Psoas muscle (tissue), 8 donors: Measurements from ENCODE around the gene STEAP2. TPM values are rescaled to one million over a fixed set of nuclear protein-coding genes. Genes with fewer than 3 reads are reported as not detected.
A peak's percentile ranks its signal among the peaks of the same experiment; 100 is the strongest.

Experiments
- ATAC-seq, 4 donors: fragments of 200-7000 bp; cut with Tn5 transposase; one replicate each; pipeline ENCODE4 v1.9.1; 2020; ENCODE audit warnings: moderate library complexity in 3 of 4, mild to moderate bottlenecking in 2 of 4
- DNase-seq, 2 donors: peaks; one replicate each; pipeline ENCODE4 v3.0.0-alpha.2; 2020
- H3K27ac ChIP-seq: fragments of 200-600 bp; one replicate; pipeline ENCODE4 v1.8.0; 2022
- H3K27me3 ChIP-seq, 3 donors: fragments of 200-600 bp in 1 of 3; one replicate each; pipeline versions ENCODE4 v1.6.1 to v1.8.0; 2013 to 2022; ENCODE audit warnings: low read length in 2 of 3, mild to moderate bottlenecking in 2 of 3, moderate library complexity in 1 of 3; ENCODE audit not compliant: insufficient read depth in 3 of 3
- H3K36me3 ChIP-seq, 2 donors: fragments of 200-600 bp in 1 of 2; one replicate each; pipeline versions ENCODE4 v1.6.1 to v1.8.0; 2013 to 2022; ENCODE audit warnings: low read depth in 1 of 2, mild to moderate bottlenecking in 1 of 2, moderate library complexity in 1 of 2; ENCODE audit not compliant: insufficient read depth in 1 of 2
- H3K4me1 ChIP-seq: fragments of 200-600 bp; one replicate; pipeline ENCODE4 v1.8.0; 2022
- H3K4me3 ChIP-seq: fragments of 200-600 bp; one replicate; pipeline ENCODE4 v1.8.0; 2022; ENCODE audit warnings: mild to moderate bottlenecking
- H3K9me3 ChIP-seq: fragments of 200-600 bp; one replicate; pipeline ENCODE4 v1.8.0; 2022
- WGBS, 3 donors: extraction: QIAGEN DNeasy Blood & Tissue Kit; methylation state at CpG; one replicate each; pipeline versions ENCODE4 v1.1.6 to v1.1.7; 2013; 5-methylcytosine and 5-hydroxymethylcytosine counted together
- intact Hi-C, 2 donors: fragments of 100-400 bp; cut with DNase I; formaldehyde crosslinking; loops; one replicate each; pipeline versions ENCODE4 v1.11.0 to v1.14.2; 2022
- polyA plus RNA-seq, 3 donors: library from polyadenylated mRNA; stranded (reverse); fragments of 200-250 nt; gene quantifications; one replicate each; pipeline ENCODE4 v1.2.3, GENCODE V29; 2013
- total RNA-seq, 4 donors: library from RNA; stranded (reverse); fragmentation: NEBNext Ultra II Directional in 2 of 4; extraction: Animal tissue kit (Norgen Biotek cat#: 25700) in 2 of 4; gene quantifications; one replicate each; pipeline versions ENCODE4 v1.2.1 to v1.2.4, GENCODE V29; 2021 to 2023
- TF ChIP-seq, protein P1 (sequence below): fragments of 200-600 bp; IDR thresholded peaks from one replicate; pipeline ENCODE4 v1.8.0; 2022; ENCODE audit warnings: antibody characterized with exemption
- donor health status: healthy with polysubstance abuse.
- donor health status: DM: no; HTN: no; CAD: no; lungs with moderate emphysema.
- donor health status: Bipolar disorder and iron deficiency.
- donor health status: healthy.
- donor health status: DM: yes; HTN: yes; CAD: no.
- donor health status: DM: no; HTN: no; CAD: no.
- donor health status: DM: no; HTN: no; CAD: no.
- donor health status: DM: yes; HTN: yes; CAD: no.

STEAP2 gene
- total and polyA plus RNA-seq, 7 donors: 0.32 to 3.7 (median 1.4) TPM

GRCh38 chr7:90216080-90216674 is 4.6 kb downstream of the STEAP2 start:
- intact Hi-C loops: no loop called here
- no peak overlapping the region for H3K27ac ChIP-seq
- no peaks in the 10 kb centered on the region for H3K4me1 ChIP-seq
- H3K4me3 ChIP-seq: no peak overlapping the region
- TF ChIP-seq, protein P1, sequence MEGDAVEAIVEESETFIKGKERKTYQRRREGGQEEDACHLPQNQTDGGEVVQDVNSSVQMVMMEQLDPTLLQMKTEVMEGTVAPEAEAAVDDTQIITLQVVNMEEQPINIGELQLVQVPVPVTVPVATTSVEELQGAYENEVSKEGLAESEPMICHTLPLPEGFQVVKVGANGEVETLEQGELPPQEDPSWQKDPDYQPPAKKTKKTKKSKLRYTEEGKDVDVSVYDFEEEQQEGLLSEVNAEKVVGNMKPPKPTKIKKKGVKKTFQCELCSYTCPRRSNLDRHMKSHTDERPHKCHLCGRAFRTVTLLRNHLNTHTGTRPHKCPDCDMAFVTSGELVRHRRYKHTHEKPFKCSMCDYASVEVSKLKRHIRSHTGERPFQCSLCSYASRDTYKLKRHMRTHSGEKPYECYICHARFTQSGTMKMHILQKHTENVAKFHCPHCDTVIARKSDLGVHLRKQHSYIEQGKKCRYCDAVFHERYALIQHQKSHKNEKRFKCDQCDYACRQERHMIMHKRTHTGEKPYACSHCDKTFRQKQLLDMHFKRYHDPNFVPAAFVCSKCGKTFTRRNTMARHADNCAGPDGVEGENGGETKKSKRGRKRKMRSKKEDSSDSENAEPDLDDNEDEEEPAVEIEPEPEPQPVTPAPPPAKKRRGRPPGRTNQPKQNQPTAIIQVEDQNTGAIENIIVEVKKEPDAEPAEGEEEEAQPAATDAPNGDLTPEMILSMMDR: no peak
- H3K9me3 ChIP-seq: no peaks in the 10 kb centered on the region
- no peaks in the 10 kb centered on the region for H3K36me3 ChIP-seq
- DNase-seq (no peak), ATAC-seq (no peak)
- WGBS, 3 donors: 85 to 92% (median 90%) methylated on average over 6 of the region's 6 CpGs
- H3K27me3 ChIP-seq: peaks cover 0 to 3% (median 0%) of the 10 kb centered on the region in 3 donors

DNA sequence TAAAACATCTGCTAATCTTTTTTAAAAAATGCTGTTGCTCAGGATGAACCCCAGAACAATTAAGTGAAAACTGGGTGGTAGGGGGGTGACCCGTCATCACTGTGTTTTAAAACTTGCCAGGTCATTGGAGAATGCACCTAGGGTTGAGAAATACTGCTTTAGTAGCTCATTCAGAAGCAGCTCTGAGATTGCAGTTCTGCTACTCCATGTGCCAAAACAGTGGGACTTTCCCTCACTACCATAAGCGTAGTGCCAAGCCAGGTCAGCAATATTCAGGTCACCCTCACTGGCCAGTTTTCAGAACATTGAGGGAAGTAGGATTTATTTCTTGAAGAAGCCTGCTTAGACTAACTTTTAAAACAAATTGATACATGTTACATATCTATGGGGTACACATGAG is 5.2 kb downstream of the STEAP2 start:
- no peaks in the 10 kb centered on the region for H3K9me3 ChIP-seq
- H3K27me3 ChIP-seq: peaks cover 0 to 3% (median 0%) of the 10 kb centered on the region in 3 donors
- no peaks in the 10 kb centered on the region for H3K36me3 ChIP-seq
- H3K4me1 ChIP-seq: no peaks in the 10 kb centered on the region
- DNase-seq: no peak
- TF ChIP-seq, protein P1: no peak
- intact Hi-C loops: no loop called here
- ATAC-seq: no peak
- H3K4me3 ChIP-seq: no peak overlapping the region
- H3K27ac ChIP-seq: no peak overlapping the region
- WGBS, 3 donors: 69 to 77% (median 75%) methylated on average over 2 of the region's 2 CpGs

GRCh38 chr7:90222390-90222789 is 10.8 kb downstream of the STEAP2 start:
- DNase-seq (no peak), ATAC-seq (no peak)
- no peaks in the 10 kb centered on the region for H3K9me3 ChIP-seq
- no peak overlapping the region for H3K27ac ChIP-seq
- H3K27me3 ChIP-seq: peaks cover 0 to 2% (median 0%) of the 10 kb centered on the region in 3 donors
- H3K4me3 ChIP-seq: no peak overlapping the region
- no peaks in the 10 kb centered on the region for H3K36me3 ChIP-seq
- TF ChIP-seq, protein P1: no peak
- H3K4me1 ChIP-seq: no peaks in the 10 kb centered on the region
- intact Hi-C loops: no loop called here

- ATAC-seq (peak; percentile 30 to 66 (median 49)), DNase-seq (peak in 1 of 2 donors; percentile 60)
- Histone ChIP-seq H3K4me1 (no peaks in the 10 kb centered on the region), H3K27ac (peak overlapping the region; percentile 36), H3K9me3 (no peaks in the 10 kb centered on the region), H3K4me3 (no peak overlapping the region), H3K27me3 (peaks cover 0 to 2% (median 0%) of the 10 kb centered on the region in 3 donors), H3K36me3 (no peaks in the 10 kb centered on the region)
- 50 to 58% (median 57%) methylated on average over 5 of the region's 5 CpGs for WGBS, 3 donors
- intact Hi-C loops: no loop called here
- TF ChIP-seq, protein P1: no peak
Observed at GRCh38 chr7:90222811-90223725, 11.5 kb downstream of the STEAP2 start.
